Upper lobe of right lung (tissue), 1 donor: ENCODE results near the gene GTPBP1. TPM values are rescaled to one million over a fixed set of nuclear protein-coding genes. Genes with fewer than 3 reads are reported as not detected.

Experiments
- ATAC-seq: fragments of 200-7000 bp; cut with Tn5 transposase; one replicate; pipeline ENCODE4 v1.9.1; 2020; ENCODE audit warnings: mild to moderate bottlenecking, moderate library complexity
- DNase-seq: peaks from one replicate; pipeline ENCODE4 v3.0.0-alpha.2; 2020
- H3K27ac ChIP-seq: fragments of 200-600 bp; one replicate; pipeline ENCODE4 v1.8.0; 2022
- H3K27me3 ChIP-seq: fragments of 200-600 bp; one replicate; pipeline ENCODE4 v1.8.0; 2022; ENCODE audit warnings: mild to moderate bottlenecking
- H3K36me3 ChIP-seq: fragments of 200-600 bp; one replicate; pipeline ENCODE4 v1.8.0; 2022
- H3K4me1 ChIP-seq: fragments of 200-600 bp; one replicate; pipeline ENCODE4 v1.8.0; 2022
- H3K4me3 ChIP-seq: fragments of 200-600 bp; one replicate; pipeline ENCODE4 v1.8.0; 2022; ENCODE audit warnings: mild to moderate bottlenecking
- H3K9me3 ChIP-seq: fragments of 200-600 bp; one replicate; pipeline ENCODE4 v1.8.0; 2022
- intact Hi-C: fragments of 100-400 bp; cut with DNase I; formaldehyde crosslinking; loops from one replicate; pipeline ENCODE4 v1.11.0; 2022
- total RNA-seq: library from RNA; stranded (reverse); fragmentation: NEBNext Ultra II Directional; extraction: Animal tissue kit (Norgen Biotek cat#: 25700); gene quantifications from one replicate; pipeline ENCODE4 v1.2.1, GENCODE V29; 2021
- TF ChIP-seq, protein P1 (sequence below): fragments of 200-600 bp; IDR thresholded peaks from one replicate; pipeline ENCODE4 v1.8.0; 2022; ENCODE audit warnings: antibody characterized with exemption
- donor health status: DM: no; HTN: yes; CAD: no; lungs with severe emphysema.

The GTPBP1 gene
- total RNA-seq, 1 donor from 2014 or later = 72.5 TPM

GRCh38 chr22:38681582-38682335 lies 24.0 kb upstream of the GTPBP1 start, which contains the start of gene TOMM22:
TSS of gene TOMM22 (plus strand) at chr22:38681957. CDS start at chr22:38681979, 22 bp downstream.
- TF ChIP-seq, protein P1, sequence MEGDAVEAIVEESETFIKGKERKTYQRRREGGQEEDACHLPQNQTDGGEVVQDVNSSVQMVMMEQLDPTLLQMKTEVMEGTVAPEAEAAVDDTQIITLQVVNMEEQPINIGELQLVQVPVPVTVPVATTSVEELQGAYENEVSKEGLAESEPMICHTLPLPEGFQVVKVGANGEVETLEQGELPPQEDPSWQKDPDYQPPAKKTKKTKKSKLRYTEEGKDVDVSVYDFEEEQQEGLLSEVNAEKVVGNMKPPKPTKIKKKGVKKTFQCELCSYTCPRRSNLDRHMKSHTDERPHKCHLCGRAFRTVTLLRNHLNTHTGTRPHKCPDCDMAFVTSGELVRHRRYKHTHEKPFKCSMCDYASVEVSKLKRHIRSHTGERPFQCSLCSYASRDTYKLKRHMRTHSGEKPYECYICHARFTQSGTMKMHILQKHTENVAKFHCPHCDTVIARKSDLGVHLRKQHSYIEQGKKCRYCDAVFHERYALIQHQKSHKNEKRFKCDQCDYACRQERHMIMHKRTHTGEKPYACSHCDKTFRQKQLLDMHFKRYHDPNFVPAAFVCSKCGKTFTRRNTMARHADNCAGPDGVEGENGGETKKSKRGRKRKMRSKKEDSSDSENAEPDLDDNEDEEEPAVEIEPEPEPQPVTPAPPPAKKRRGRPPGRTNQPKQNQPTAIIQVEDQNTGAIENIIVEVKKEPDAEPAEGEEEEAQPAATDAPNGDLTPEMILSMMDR = peak; percentile 73
- ATAC-seq (peak; percentile 100), DNase-seq (peak; percentile 95)
- H3K4me1 ChIP-seq = peaks cover 7% of the 10 kb centered on the region
- no peaks in the 10 kb centered on the region for H3K9me3 ChIP-seq
- H3K4me3 ChIP-seq = peak within 1 kb of the TSS; percentile 92
- intact Hi-C loops = no loop called here
- H3K27me3 ChIP-seq = no peaks in the 10 kb centered on the region
- H3K36me3 ChIP-seq = peaks cover 38% of the 10 kb centered on the region
- H3K27ac ChIP-seq = peak within 1 kb of the TSS; percentile 83

- intact Hi-C loops = no loop called here
- Histone ChIP-seq H3K27me3 (no peaks in the 10 kb centered on the region), H3K4me1 (peaks cover 7% of the 10 kb centered on the region), H3K9me3 (no peaks in the 10 kb centered on the region), H3K4me3 (no peak overlapping the region), H3K36me3 (peaks cover 66% of the 10 kb centered on the region), H3K27ac (no peak overlapping the region)
- ATAC-seq (no peak), DNase-seq (no peak)
- TF ChIP-seq, protein P1 = no peak
Observed at GRCh38 chr22:38684895-38685294, 20.8 kb upstream of the GTPBP1 start.

DNA sequence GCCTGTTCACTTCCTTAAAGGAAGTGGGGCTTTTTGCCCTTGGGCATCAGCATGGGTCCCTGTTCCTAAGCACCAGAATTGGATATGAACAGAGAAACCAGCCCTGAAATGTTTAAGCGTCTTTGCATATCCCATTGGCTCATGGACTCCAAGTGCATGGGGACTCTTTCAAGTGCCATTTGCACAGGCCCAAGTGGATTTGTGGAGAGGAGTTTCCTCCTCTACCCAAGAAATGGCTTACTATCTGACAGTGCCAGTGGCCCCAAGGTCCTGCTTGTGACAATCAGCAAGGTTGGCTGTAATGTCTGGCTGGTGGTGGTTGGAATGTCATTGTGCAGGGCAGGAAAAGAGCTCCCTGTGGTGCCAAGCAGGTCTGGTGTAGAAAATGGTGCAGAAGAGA lies 20.0 kb upstream of the GTPBP1 start:
- H3K4me3 ChIP-seq = no peak overlapping the region
- peaks cover 7% of the 10 kb centered on the region for H3K4me1 ChIP-seq
- peaks cover 66% of the 10 kb centered on the region for H3K36me3 ChIP-seq
- no peaks in the 10 kb centered on the region for H3K27me3 ChIP-seq
- TF ChIP-seq, protein P1 = no peak
- no peak overlapping the region for H3K27ac ChIP-seq
- ATAC-seq (no peak), DNase-seq (no peak)
- H3K9me3 ChIP-seq = no peaks in the 10 kb centered on the region
- intact Hi-C loops = no loop called here

GRCh38 chr22:38689651-38690050 lies 16.1 kb upstream of the GTPBP1 start:
- Histone ChIP-seq H3K9me3 (no peaks in the 10 kb centered on the region), H3K27me3 (no peaks in the 10 kb centered on the region), H3K27ac (no peak overlapping the region), H3K4me1 (peaks cover 8% of the 10 kb centered on the region), H3K4me3 (no peak overlapping the region), H3K36me3 (peaks cover 62% of the 10 kb centered on the region)
- TF ChIP-seq, protein P1 = no peak
- ATAC-seq (no peak), DNase-seq (no peak)
- intact Hi-C loops = no loop called here

DNA sequence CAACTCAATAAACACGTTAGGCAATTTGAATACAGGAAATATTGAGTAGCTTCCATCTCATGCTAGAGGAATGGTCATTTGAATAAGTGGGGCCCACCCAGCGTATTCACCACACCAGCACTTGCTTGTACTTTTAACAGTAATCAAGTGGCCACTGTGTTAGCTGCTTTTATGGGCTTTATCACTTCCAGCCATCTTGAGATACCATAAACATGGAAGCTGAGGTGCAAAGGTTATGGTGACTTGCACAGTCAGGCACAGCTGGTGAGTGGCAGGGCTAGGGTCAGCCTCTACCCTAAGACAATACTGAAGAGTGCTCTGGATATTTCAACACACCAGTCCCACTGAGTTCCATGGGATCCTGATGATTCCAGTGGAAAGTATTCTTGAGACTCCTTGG lies 11.7 kb upstream of the GTPBP1 start:
- H3K9me3 ChIP-seq = no peaks in the 10 kb centered on the region
- H3K27ac ChIP-seq = no peak overlapping the region
- ATAC-seq = no peak
- H3K4me3 ChIP-seq = no peak overlapping the region
- TF ChIP-seq, protein P1 = no peak
- H3K27me3 ChIP-seq = no peaks in the 10 kb centered on the region
- intact Hi-C loops = no loop called here
- peaks cover 18% of the 10 kb centered on the region for H3K36me3 ChIP-seq
- DNase-seq = no peak
- H3K4me1 ChIP-seq = peaks cover 47% of the 10 kb centered on the region
